ENCODE results near the gene TNFSF10. TPM values are rescaled to one million over a fixed set of nuclear protein-coding genes. Genes with fewer than 3 reads are reported as not detected.

The TNFSF10 gene
- total and polyA plus RNA-seq, 2 donors (not counting 1 experiment from before 2014, with no cell fraction given) = 16.4 to 21.0 TPM

- H3K27me3 ChIP-seq (replicated peaks in 1 of 4; ENCODE audit: control extremely low read depth in 1 of 4, control insufficient read depth in 3 of 4, insufficient read depth in 4 of 4, low read length in 3 of 4) = no peaks in the 10 kb centered on the region
- no peak overlapping the region for H3K9ac ChIP-seq (ENCODE audit: low read length)
- TF ChIP-seq, protein P1, sequence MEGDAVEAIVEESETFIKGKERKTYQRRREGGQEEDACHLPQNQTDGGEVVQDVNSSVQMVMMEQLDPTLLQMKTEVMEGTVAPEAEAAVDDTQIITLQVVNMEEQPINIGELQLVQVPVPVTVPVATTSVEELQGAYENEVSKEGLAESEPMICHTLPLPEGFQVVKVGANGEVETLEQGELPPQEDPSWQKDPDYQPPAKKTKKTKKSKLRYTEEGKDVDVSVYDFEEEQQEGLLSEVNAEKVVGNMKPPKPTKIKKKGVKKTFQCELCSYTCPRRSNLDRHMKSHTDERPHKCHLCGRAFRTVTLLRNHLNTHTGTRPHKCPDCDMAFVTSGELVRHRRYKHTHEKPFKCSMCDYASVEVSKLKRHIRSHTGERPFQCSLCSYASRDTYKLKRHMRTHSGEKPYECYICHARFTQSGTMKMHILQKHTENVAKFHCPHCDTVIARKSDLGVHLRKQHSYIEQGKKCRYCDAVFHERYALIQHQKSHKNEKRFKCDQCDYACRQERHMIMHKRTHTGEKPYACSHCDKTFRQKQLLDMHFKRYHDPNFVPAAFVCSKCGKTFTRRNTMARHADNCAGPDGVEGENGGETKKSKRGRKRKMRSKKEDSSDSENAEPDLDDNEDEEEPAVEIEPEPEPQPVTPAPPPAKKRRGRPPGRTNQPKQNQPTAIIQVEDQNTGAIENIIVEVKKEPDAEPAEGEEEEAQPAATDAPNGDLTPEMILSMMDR (IDR thresholded peaks at IDR 0.05) = no peak
- TF ChIP-seq EZH2 (IDR thresholded peaks at IDR 0.05; ENCODE audit: borderline replicate concordance, insufficient read depth, low read depth, low read length, poor library complexity, severe bottlenecking) = no peak
- H3K27ac ChIP-seq (ENCODE audit: low read length in 2 of 2) = no peak overlapping the region
- peaks cover 26 to 40% of the 10 kb centered on the region in 2 donors for H3K4me1 ChIP-seq (ENCODE audit: control insufficient read depth in 2 of 2, insufficient read depth in 2 of 2, low read length in 2 of 2)
- WGBS (ENCODE audit: insufficient coverage) = 43% methylated on average over 1 of the region's 5 CpGs
- H4K20me1 ChIP-seq (ENCODE audit: control insufficient read depth, insufficient read depth, low read length, poor library complexity, severe bottlenecking) = peaks cover 25% of the 10 kb centered on the region
- no peak overlapping the region for H3K4me3 ChIP-seq (ENCODE audit: control extremely low read depth in 1 of 5, extremely low read depth in 1 of 5, insufficient read depth in 1 of 5, low read depth in 2 of 5, low read length in 4 of 5)
- no peak overlapping the region for H3K27ac Mint-ChIP-seq
- H3K79me2 ChIP-seq (ENCODE audit: control insufficient read depth, insufficient read depth, low read length) = peaks cover 70% of the 10 kb centered on the region
- DNase-seq (no peak), ATAC-seq (ENCODE audit: low read depth) (no peak)
- intact Hi-C loops (cut with micrococcal nuclease) = no loop called here
- H3K4me3 Mint-ChIP-seq = peak overlapping the region; percentile 11
- peaks cover 77% of the 10 kb centered on the region for H3K4me1 Mint-ChIP-seq
- CTCF ChIA-PET = interaction anchor here (0.5 kb wide), 1 partner anchor 256 kb away, joined by 3 read pairs; no protein-coding TSS in a partner anchor
- POLR2A ChIA-PET = no interaction called here
- H3K9me3 Mint-ChIP-seq (ENCODE audit: insufficient read depth) = no peaks in the 10 kb centered on the region
- H3K27me3 Mint-ChIP-seq = no peaks in the 10 kb centered on the region
- no peaks in the 10 kb centered on the region for H3K9me3 ChIP-seq (ENCODE audit: control extremely low read depth in 1 of 3, control insufficient read depth in 2 of 3, insufficient read depth in 1 of 3, low read length in 2 of 3)
- peak overlapping the region; percentile 20 for H3K4me2 ChIP-seq (replicated peaks; ENCODE audit: low read depth, low read length, poor library complexity, severe bottlenecking)
- H3K36me3 ChIP-seq (replicated peaks in 1 of 2; ENCODE audit: control extremely low read depth in 1 of 2, control insufficient read depth in 1 of 2, extremely low read depth in 1 of 2, insufficient read depth in 2 of 2, low read length in 1 of 2) = peaks cover 7 to 23% of the 10 kb centered on the region in 2 experiments
- H2AFZ ChIP-seq (ENCODE audit: insufficient read depth, low read depth, low read length, poor library complexity, severe bottlenecking) = no peak overlapping the region
These were observed 3.5 kb downstream of the TNFSF10 start for GRCh38 chr3:172519740-172520139.

GRCh38 chr3:172518929-172519640, 4.1 kb downstream of the TNFSF10 start:
- Mint-ChIP-seq H3K4me1 (peaks cover 77% of the 10 kb centered on the region), H3K9me3 (ENCODE audit: insufficient read depth) (no peaks in the 10 kb centered on the region), H3K27ac (no peak overlapping the region), H3K4me3 (no peak overlapping the region), H3K27me3 (no peaks in the 10 kb centered on the region)
- Histone ChIP-seq H2AFZ (ENCODE audit: insufficient read depth, low read depth, low read length, poor library complexity, severe bottlenecking) (no peak overlapping the region), H3K27me3 (replicated peaks in 1 of 4; ENCODE audit: control extremely low read depth in 1 of 4, control insufficient read depth in 3 of 4, insufficient read depth in 4 of 4, low read length in 3 of 4) (no peaks in the 10 kb centered on the region), H3K79me2 (ENCODE audit: control insufficient read depth, insufficient read depth, low read length) (peaks cover 70% of the 10 kb centered on the region), H3K9ac (ENCODE audit: low read length) (no peak overlapping the region), H3K27ac (ENCODE audit: low read length in 2 of 2) (no peak overlapping the region), H3K36me3 (replicated peaks in 1 of 2; ENCODE audit: control extremely low read depth in 1 of 2, control insufficient read depth in 1 of 2, extremely low read depth in 1 of 2, insufficient read depth in 2 of 2, low read length in 1 of 2) (peaks cover 7 to 30% of the 10 kb centered on the region in 2 experiments), H3K4me3 (ENCODE audit: control extremely low read depth in 1 of 5, extremely low read depth in 1 of 5, insufficient read depth in 1 of 5, low read depth in 2 of 5, low read length in 4 of 5) (no peak overlapping the region), H3K4me1 (ENCODE audit: control insufficient read depth in 2 of 2, insufficient read depth in 2 of 2, low read length in 2 of 2) (peaks cover 20 to 36% of the 10 kb centered on the region in 2 donors), H3K9me3 (ENCODE audit: control extremely low read depth in 1 of 3, control insufficient read depth in 2 of 3, insufficient read depth in 1 of 3, low read length in 2 of 3) (no peaks in the 10 kb centered on the region), H3K4me2 (replicated peaks; ENCODE audit: low read depth, low read length, poor library complexity, severe bottlenecking) (peak overlapping the region; percentile 20), H4K20me1 (ENCODE audit: control insufficient read depth, insufficient read depth, low read length, poor library complexity, severe bottlenecking) (peaks cover 25% of the 10 kb centered on the region)
- intact Hi-C loops (cut with micrococcal nuclease) = no loop called here
- CTCF ChIA-PET = interaction anchor here (0.5 kb wide), 1 partner anchor 257 kb away, joined by 3 read pairs; no protein-coding TSS in a partner anchor
- POLR2A ChIA-PET = no interaction called here
- ATAC-seq (ENCODE audit: low read depth) (no peak), DNase-seq (no peak)
- WGBS (ENCODE audit: insufficient coverage) = no CpG with 5 or more reads among the region's 2 CpGs
- TF ChIP-seq, protein P1 (IDR thresholded peaks at IDR 0.05) = no peak
- TF ChIP-seq EZH2 (IDR thresholded peaks at IDR 0.05; ENCODE audit: borderline replicate concordance, insufficient read depth, low read depth, low read length, poor library complexity, severe bottlenecking) = no peak
